Kidney (tissue), 14 donors: Measurements from ENCODE around the gene EPHB1. TPM values are rescaled to one million over a fixed set of nuclear protein-coding genes. Genes with fewer than 3 reads are reported as not detected.
"Not testable (repeated sequence)": the region's sequence is repeated elsewhere in the genome, so short reads cannot be mapped to it uniquely, and the experiment has no call there.

ENCODE experiments used
- DNase-seq, 5 donors: peaks; one replicate each; pipeline ENCODE4 v3.0.0-alpha.2; 2013 to 2020
- FAIRE-seq: peaks from 2 replicates; lab custom pipeline; 2012; peaks lifted over from hg19 to GRCh38; lab: Jason Lieb, UNC
- H3K27ac ChIP-seq, 2 donors: one replicate each; pipeline ENCODE4 v1.7.0; 2013; ENCODE audit warnings: low read depth in 2 of 2, low read length in 2 of 2, inconsistent platforms in 1 of 2
- H3K27me3 ChIP-seq: one replicate; pipeline ENCODE4 v1.7.1; 2013; ENCODE audit warnings: low read length, inconsistent platforms; ENCODE audit not compliant: control insufficient read depth, insufficient read depth
- H3K36me3 ChIP-seq, 3 donors: one replicate each; pipeline versions ENCODE4 v1.7.0 to v1.7.1; 2013; ENCODE audit warnings: low read length in 3 of 3, control low read depth in 1 of 3, inconsistent platforms in 1 of 3; ENCODE audit not compliant: insufficient read depth in 3 of 3, control insufficient read depth in 2 of 3
- H3K4me1 ChIP-seq, 3 donors: one replicate each; pipeline versions ENCODE4 v1.7.0 to v1.7.1; 2013; ENCODE audit warnings: low read length in 3 of 3, inconsistent platforms in 1 of 3, low read depth in 1 of 3; ENCODE audit not compliant: control insufficient read depth in 2 of 3, insufficient read depth in 2 of 3
- H3K4me3 ChIP-seq, 3 donors: one replicate each; pipeline versions ENCODE4 v1.7.0 to v1.8.1; 2013; ENCODE audit warnings: low read length in 3 of 3, control low read depth in 1 of 3, inconsistent platforms in 1 of 3
- H3K9ac ChIP-seq, 3 donors: one replicate each; pipeline versions ENCODE4 v1.7.0 to v1.7.1; 2013; ENCODE audit warnings: low read length in 3 of 3, control low read depth in 1 of 3, inconsistent platforms in 1 of 3
- H3K9me3 ChIP-seq, 3 donors: one replicate each; pipeline versions ENCODE4 v1.7.0 to v1.7.1; 2013; ENCODE audit warnings: low read length in 3 of 3, control low read depth in 1 of 3, inconsistent platforms in 1 of 3; ENCODE audit not compliant: control insufficient read depth in 2 of 3, insufficient read depth in 1 of 3
- CTCF ChIP-seq: IDR thresholded peaks from 3 replicates; pipeline ENCODE4 v1.5.1; 2012; ENCODE audit warnings: mild to moderate bottlenecking, moderate library complexity, borderline replicate concordance; ENCODE audit not compliant: insufficient read depth; ENCODE audit errors: extremely low read depth
- intact Hi-C: fragments of 100-400 bp; cut with DNase I; formaldehyde crosslinking; loops from one replicate; pipeline ENCODE4 v1.11.1; 2022
- polyA plus RNA-seq: library from polyadenylated mRNA; stranded (reverse); fragments of 350-450 nt; fragmentation: Illumina TruSeq; extraction: RNeasy Lipid Tissue Mini Kit (QIAGEN cat#74804); gene quantifications from one replicate; pipeline ENCODE4 v1.2.3, GENCODE V29; 2014; ENCODE audit warnings: low read depth, low replicate concordance; ENCODE audit not compliant: insufficient read depth
- total RNA-seq: library from RNA; stranded (reverse); fragmentation: NEBNext Ultra II Directional; extraction: Animal tissue kit (Norgen Biotek cat#: 25700); gene quantifications from one replicate; pipeline ENCODE4 v1.2.1, GENCODE V29; 2021
- donor health status: control.
- donor health status: control.
- donor health status: control.
- donor health status: control.
- donor health status: control.
- donor health status: DM: yes; HTN: yes; CAD: no.
- donor health status: Normal renal cell carcinoma (clear cell type).

The EPHB1 gene
- total and polyA plus RNA-seq, 2 donors from 2014 or later: 0.39 to 3.2 TPM

DNA sequence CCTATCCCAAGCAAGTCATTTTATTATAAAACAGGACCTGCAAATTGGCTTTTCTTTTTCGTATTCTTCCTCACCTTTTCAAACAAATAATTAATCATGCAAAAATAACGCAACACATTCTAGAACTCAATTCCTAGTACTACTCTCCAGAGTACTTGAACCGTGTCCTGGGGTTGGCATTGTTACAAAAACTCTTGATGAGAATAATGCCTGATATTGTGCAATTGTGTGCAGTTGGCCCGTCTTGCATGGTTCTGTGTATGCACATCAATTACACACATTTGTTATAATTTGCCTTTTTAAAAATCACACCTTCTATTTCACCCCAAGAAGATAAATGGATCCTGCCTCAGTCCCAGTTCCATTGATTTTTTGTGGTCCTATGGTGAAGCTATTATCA is 205.4 kb downstream of the EPHB1 start:
- H3K36me3 ChIP-seq: no peaks in the 10 kb centered on the region
- TF ChIP-seq CTCF: no peak
- intact Hi-C loops: no loop called here
- no peak for DNase-seq
- no peak overlapping the region for H3K4me3 ChIP-seq
- no peak for FAIRE-seq
- no peaks in the 10 kb centered on the region for H3K4me1 ChIP-seq
- H3K9ac ChIP-seq: no peak overlapping the region
- no peak overlapping the region for H3K27ac ChIP-seq
- H3K9me3 ChIP-seq: no peaks in the 10 kb centered on the region
- H3K27me3 ChIP-seq: no peaks in the 10 kb centered on the region

DNA sequence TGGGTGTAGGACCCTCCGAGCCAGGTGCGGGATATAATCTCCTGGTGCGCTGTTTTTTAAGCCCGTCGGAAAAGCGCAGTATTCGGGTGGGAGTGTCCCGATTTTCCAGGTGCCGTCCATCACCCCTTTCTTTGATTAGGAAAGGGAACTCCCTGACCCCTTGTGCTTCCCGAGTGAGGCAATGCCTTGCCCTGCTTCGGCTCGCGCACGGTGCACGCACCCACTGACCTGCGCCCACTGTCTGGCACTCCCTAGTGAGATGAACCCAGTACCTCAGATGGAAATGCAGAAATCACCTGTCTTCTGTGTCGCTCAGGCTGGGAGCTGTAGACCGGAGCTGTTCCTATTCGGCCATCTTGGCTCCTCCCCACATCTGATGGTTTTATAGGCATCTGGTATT is 210.6 kb downstream of the EPHB1 start:
- H3K9ac ChIP-seq, H3K4me3 ChIP-seq, H3K9me3 ChIP-seq, FAIRE-seq, H3K27ac ChIP-seq, H3K27me3 ChIP-seq, H3K36me3 ChIP-seq, DNase-seq, intact Hi-C loops, H3K4me1 ChIP-seq: not testable (repeated sequence)

DNA sequence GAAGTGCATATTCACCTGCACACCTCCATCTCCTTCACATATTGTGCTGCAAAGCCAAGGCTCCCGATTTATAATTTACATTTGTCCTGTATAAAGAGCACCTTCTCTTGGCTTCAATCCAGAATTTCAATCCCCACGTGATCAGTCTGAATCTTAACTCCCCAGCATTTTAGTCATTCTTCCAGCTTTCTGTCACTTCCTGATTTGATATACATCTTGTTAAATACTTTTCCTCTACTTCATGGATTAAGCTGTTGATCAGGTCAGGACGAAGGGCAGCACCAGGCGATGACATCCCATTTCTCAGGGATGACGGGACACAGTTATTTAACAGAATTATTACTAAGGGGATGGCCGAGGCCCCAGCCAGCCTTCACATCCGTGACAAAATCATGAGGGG is 212.5 kb downstream of the EPHB1 start:
- Histone ChIP-seq H3K27me3 (no peaks in the 10 kb centered on the region), H3K27ac (no peak overlapping the region), H3K9me3 (no peaks in the 10 kb centered on the region), H3K36me3 (no peaks in the 10 kb centered on the region), H3K4me1 (peaks cover 0 to 3% (median 0%) of the 10 kb centered on the region in 3 donors), H3K9ac (no peak overlapping the region), H3K4me3 (no peak overlapping the region)
- no peak for TF ChIP-seq CTCF
- intact Hi-C loops: no loop called here
- FAIRE-seq (no peak), DNase-seq (peak in 3 of 5 donors; percentile 28 to 66 (median 36))

GRCh38 chr3:135008326-135008725 is 213.3 kb downstream of the EPHB1 start:
- TF ChIP-seq CTCF: no peak
- Histone ChIP-seq H3K9ac (no peak overlapping the region), H3K36me3 (no peaks in the 10 kb centered on the region), H3K27me3 (no peaks in the 10 kb centered on the region), H3K27ac (no peak overlapping the region), H3K4me3 (no peak overlapping the region), H3K9me3 (no peaks in the 10 kb centered on the region), H3K4me1 (peaks cover 0 to 3% (median 0%) of the 10 kb centered on the region in 3 donors)
- no peak for DNase-seq
- intact Hi-C loops: no loop called here
- no peak for FAIRE-seq
